GM12878 (cell line): Measurements from ENCODE around the gene LSM10. TPM values are rescaled to one million over a fixed set of nuclear protein-coding genes. Genes with fewer than 3 reads are reported as not detected.

Source experiments
- ATF7 ChIP-seq: fragments of 450-650 bp; IDR thresholded peaks from 2 replicates; pipeline ENCODE4 v1.6.1; 2016; ENCODE audit warnings: low read depth, mild to moderate bottlenecking
- BCL11A ChIP-seq: IDR thresholded peaks from 2 replicates; pipeline ENCODE4 v1.6.1; 2011; ENCODE audit warnings: low read depth, low read length
- CBFB ChIP-seq: IDR thresholded peaks from 2 replicates; pipeline ENCODE4 v1.6.1; 2016; ENCODE audit warnings: antibody characterized with exemption, low read depth
- CHD4 ChIP-seq: fragments of 200-600 bp; sonication (generic); IDR thresholded peaks from 2 replicates; pipeline ENCODE4 v1.6.1; 2016; ENCODE audit warnings: mild to moderate bottlenecking
- DPF2 ChIP-seq: fragments of 450-650 bp; IDR thresholded peaks from 2 replicates; pipeline ENCODE4 v1.6.1; 2017; ENCODE audit warnings: mild to moderate bottlenecking
- EED ChIP-seq: sonication (generic); IDR thresholded peaks from 2 replicates; pipeline ENCODE4 v1.6.1; 2016; ENCODE audit warnings: antibody characterized with exemption, low read depth
- EZH2 ChIP-seq: IDR thresholded peaks from 2 replicates; pipeline ENCODE4 v1.6.1; 2012; ENCODE audit warnings: low read depth, mild to moderate bottlenecking, control low read depth, inconsistent platforms, low read length, borderline replicate concordance; ENCODE audit not compliant: control insufficient read depth
- HCFC1 ChIP-seq: fragments of 150-350 bp; IDR thresholded peaks from 2 replicates; pipeline ENCODE4 v1.6.1; 2014; ENCODE audit warnings: low read length
- HDAC2 ChIP-seq: fragments of 200-600 bp; sonication (generic); IDR thresholded peaks from 2 replicates; pipeline ENCODE4 v1.6.1; 2017
- NBN ChIP-seq: fragments of 450-650 bp; IDR thresholded peaks from 2 replicates; pipeline ENCODE4 v1.6.1; 2016
- PAX8 ChIP-seq: fragments of 450-650 bp; IDR thresholded peaks from 2 replicates; pipeline ENCODE4 v1.6.1; 2017; ENCODE audit warnings: mild to moderate bottlenecking, moderate library complexity
- PML ChIP-seq: IDR thresholded peaks from 2 replicates; pipeline ENCODE4 v1.6.1; 2012; ENCODE audit warnings: low read length, inconsistent platforms
- POLR2AphosphoS2 ChIP-seq: IDR thresholded peaks from 2 replicates; pipeline ENCODE4 v1.6.1; 2011; ENCODE audit warnings: low read depth, mild to moderate bottlenecking, low read length, improper control_type of control experiment, moderate library complexity
- RFX5 ChIP-seq: IDR thresholded peaks from 2 replicates; pipeline ENCODE4 v1.6.1; 2011; ENCODE audit warnings: low read depth, low read length, improper control_type of control experiment
- SIN3A ChIP-seq: IDR thresholded peaks from 2 replicates; pipeline ENCODE4 v1.6.1; 2012; ENCODE audit warnings: low read depth, low read length, improper control_type of control experiment
- SP1 ChIP-seq: IDR thresholded peaks from one replicate; pipeline ENCODE4 v1.6.1; 2011; ENCODE audit warnings: low read depth, low read length
- TBL1XR1 ChIP-seq: IDR thresholded peaks from 2 replicates; pipeline ENCODE4 v1.6.1; 2012; ENCODE audit warnings: low read depth, low read length, improper control_type of control experiment
- YBX1 ChIP-seq: fragments of 450-650 bp; IDR thresholded peaks from 2 replicates; pipeline ENCODE4 v1.6.1; 2016; ENCODE audit warnings: antibody characterized with exemption
- ZNF274 ChIP-seq: IDR thresholded peaks from one replicate; pipeline ENCODE4 v1.8.0; 2011; ENCODE audit not compliant: insufficient read length, insufficient read depth
- polyA plus RNA-seq, 11 experiments: library from polyadenylated mRNA; depleted of rRNA in 4 of 11; unstranded in 6 of 11; stranded (reverse) in 5 of 11; fragments of >200 nt; fragmentation: Nextera tagmentation in 4 of 11; fragmentation: Illumina TruSeq in 1 of 11; extraction: Ambion mirVana in 4 of 11; extraction: Trizol in 1 of 11; gene quantifications; 1 replicate in 1 of 11; 2 replicates in 10 of 11; pipeline versions ENCODE4 v1.2.1 to v1.2.3, GENCODE V29; 2011 to 2016; ENCODE audit warnings: inconsistent platforms in 2 of 11, missing spikeins in 2 of 11, low read depth in 1 of 11
- total RNA-seq, 4 experiments: library from RNA; depleted of rRNA in 3 of 4; stranded (reverse); fragments of >200 nt in 3 of 4; fragmentation: Illumina TruSeq in 1 of 4; extraction: Trizol in 1 of 4; gene quantifications; 2 replicates each; pipeline versions ENCODE4 v1.2.1 to v1.2.3, GENCODE V29; 2013 to 2021
- TF ChIP-seq, protein P1 (sequence below): fragments of 450-650 bp; IDR thresholded peaks from 2 replicates; pipeline ENCODE4 v1.6.1; 2017; ENCODE audit warnings: mild to moderate bottlenecking, moderate library complexity
- TF ChIP-seq, protein P2 (sequence below): fragments of 450-650 bp; IDR thresholded peaks from 2 replicates; pipeline ENCODE4 v1.6.1; 2017; ENCODE audit warnings: borderline replicate concordance
- TF ChIP-seq, protein P3 (sequence below): IDR thresholded peaks from 2 replicates; pipeline ENCODE4 v1.6.1; 2012; ENCODE audit warnings: low read length, inconsistent platforms
- TF ChIP-seq, protein P4 (sequence below): fragments of 450-650 bp; IDR thresholded peaks from 2 replicates; pipeline ENCODE4 v1.6.1; 2016; ENCODE audit warnings: mild to moderate bottlenecking

Gene LSM10
- total and polyA plus RNA-seq, 10 of the 15 experiments (the other 5 are each of a cell fraction or from before 2014, with no cell fraction given) = 13.1 to 103 (median 57.5) TPM

DNA sequence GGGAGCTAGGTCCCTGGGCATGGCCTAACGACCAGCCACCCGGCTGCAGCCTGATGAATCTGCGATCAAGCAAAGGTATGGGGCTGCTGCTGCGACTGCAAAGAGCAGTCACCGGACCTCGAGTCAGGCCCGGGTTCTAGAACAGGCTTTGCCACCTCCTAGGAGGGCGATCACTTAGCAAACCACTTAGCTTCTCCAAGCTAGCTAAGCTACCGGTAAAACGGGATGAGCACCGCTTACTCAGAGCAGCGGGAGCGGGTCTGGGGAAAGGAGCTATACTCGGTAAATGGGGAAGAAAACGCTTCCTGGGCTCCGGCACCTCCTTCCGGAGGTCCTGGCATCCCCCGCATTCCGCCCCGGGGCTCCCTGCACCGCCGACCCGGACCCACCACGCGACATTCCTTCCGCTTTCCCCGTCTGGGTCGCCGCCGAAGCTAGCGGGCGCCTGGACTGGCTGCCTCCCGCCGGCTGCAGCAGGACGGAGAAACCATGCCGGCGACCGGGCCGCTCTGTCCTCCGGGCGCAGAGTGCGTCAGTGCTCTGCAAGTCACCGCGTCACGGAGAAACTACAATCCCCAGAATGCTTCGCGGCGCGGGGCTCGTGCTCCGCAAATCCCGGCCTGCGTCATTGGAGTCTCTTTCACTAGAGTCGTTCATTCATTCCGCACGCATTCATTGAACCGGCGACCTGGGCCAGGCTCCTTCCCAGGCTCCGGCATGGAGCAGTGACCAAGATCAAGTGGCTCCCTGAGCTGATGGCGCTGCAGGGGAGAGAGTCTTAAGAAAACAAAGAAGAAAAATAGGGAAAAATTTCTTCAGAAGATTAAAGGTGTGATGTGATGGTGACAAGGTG, at the start of gene LSM10 (continued):
- TF ChIP-seq NBN (peak; percentile 48; the same call in 1 of the 2 replicates), DPF2 (peak; percentile 59; the same call in 1 of the 2 replicates), CBFB (no peak), TBL1XR1 (no peak), BCL11A (no peak), CHD4 (no peak), POLR2AphosphoS2 (no peak), RFX5 (no peak), PML (peak; percentile 50; the same call in 1 of the 2 replicates), SIN3A (0 out of 2 replicates have a peak, but pooled peaks have one; percentile 24), ATF7 (peak; percentile 72), YBX1 (no peak), HDAC2 (no peak), ZNF274 (no peak), EZH2 (no peak), HCFC1 (peak; percentile 91), SP1 (no peak), PAX8 (no peak), EED (peak; percentile 29; the same call in 1 of the 2 replicates)
- TF ChIP-seq, protein P1, sequence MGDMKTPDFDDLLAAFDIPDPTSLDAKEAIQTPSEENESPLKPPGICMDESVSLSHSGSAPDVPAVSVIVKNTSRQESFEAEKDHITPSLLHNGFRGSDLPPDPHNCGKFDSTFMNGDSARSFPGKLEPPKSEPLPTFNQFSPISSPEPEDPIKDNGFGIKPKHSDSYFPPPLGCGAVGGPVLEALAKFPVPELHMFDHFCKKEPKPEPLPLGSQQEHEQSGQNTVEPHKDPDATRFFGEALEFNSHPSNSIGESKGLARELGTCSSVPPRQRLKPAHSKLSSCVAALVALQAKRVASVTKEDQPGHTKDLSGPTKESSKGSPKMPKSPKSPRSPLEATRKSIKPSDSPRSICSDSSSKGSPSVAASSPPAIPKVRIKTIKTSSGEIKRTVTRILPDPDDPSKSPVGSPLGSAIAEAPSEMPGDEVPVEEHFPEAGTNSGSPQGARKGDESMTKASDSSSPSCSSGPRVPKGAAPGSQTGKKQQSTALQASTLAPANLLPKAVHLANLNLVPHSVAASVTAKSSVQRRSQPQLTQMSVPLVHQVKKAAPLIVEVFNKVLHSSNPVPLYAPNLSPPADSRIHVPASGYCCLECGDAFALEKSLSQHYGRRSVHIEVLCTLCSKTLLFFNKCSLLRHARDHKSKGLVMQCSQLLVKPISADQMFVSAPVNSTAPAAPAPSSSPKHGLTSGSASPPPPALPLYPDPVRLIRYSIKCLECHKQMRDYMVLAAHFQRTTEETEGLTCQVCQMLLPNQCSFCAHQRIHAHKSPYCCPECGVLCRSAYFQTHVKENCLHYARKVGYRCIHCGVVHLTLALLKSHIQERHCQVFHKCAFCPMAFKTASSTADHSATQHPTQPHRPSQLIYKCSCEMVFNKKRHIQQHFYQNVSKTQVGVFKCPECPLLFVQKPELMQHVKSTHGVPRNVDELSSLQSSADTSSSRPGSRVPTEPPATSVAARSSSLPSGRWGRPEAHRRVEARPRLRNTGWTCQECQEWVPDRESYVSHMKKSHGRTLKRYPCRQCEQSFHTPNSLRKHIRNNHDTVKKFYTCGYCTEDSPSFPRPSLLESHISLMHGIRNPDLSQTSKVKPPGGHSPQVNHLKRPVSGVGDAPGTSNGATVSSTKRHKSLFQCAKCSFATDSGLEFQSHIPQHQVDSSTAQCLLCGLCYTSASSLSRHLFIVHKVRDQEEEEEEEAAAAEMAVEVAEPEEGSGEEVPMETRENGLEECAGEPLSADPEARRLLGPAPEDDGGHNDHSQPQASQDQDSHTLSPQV = no peak
- TF ChIP-seq, protein P2, sequence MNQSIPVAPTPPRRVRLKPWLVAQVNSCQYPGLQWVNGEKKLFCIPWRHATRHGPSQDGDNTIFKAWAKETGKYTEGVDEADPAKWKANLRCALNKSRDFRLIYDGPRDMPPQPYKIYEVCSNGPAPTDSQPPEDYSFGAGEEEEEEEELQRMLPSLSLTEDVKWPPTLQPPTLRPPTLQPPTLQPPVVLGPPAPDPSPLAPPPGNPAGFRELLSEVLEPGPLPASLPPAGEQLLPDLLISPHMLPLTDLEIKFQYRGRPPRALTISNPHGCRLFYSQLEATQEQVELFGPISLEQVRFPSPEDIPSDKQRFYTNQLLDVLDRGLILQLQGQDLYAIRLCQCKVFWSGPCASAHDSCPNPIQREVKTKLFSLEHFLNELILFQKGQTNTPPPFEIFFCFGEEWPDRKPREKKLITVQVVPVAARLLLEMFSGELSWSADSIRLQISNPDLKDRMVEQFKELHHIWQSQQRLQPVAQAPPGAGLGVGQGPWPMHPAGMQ = no peak
- TF ChIP-seq, protein P3, sequence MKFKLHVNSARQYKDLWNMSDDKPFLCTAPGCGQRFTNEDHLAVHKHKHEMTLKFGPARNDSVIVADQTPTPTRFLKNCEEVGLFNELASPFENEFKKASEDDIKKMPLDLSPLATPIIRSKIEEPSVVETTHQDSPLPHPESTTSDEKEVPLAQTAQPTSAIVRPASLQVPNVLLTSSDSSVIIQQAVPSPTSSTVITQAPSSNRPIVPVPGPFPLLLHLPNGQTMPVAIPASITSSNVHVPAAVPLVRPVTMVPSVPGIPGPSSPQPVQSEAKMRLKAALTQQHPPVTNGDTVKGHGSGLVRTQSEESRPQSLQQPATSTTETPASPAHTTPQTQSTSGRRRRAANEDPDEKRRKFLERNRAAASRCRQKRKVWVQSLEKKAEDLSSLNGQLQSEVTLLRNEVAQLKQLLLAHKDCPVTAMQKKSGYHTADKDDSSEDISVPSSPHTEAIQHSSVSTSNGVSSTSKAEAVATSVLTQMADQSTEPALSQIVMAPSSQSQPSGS = no peak
- TF ChIP-seq, protein P4, sequence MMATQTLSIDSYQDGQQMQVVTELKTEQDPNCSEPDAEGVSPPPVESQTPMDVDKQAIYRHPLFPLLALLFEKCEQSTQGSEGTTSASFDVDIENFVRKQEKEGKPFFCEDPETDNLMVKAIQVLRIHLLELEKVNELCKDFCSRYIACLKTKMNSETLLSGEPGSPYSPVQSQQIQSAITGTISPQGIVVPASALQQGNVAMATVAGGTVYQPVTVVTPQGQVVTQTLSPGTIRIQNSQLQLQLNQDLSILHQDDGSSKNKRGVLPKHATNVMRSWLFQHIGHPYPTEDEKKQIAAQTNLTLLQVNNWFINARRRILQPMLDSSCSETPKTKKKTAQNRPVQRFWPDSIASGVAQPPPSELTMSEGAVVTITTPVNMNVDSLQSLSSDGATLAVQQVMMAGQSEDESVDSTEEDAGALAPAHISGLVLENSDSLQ = peak; percentile 11; the same call in 1 of the 2 replicates
